Prostate gland (tissue), 2 donors: ENCODE results near the gene TMEM11. TPM values are rescaled to one million over a fixed set of nuclear protein-coding genes. Genes with fewer than 3 reads are reported as not detected.

ENCODE experiments used
- DNase-seq: peaks from one replicate; pipeline ENCODE4 v3.0.0-alpha.2; 2019; ENCODE audit warnings: low spot score
- H3K27ac ChIP-seq, 2 donors: fragments of 200-600 bp; sonication (generic); 2 replicates each; pipeline ENCODE4 v1.5.1; 2017 to 2019
- H3K27me3 ChIP-seq: fragments of 200-600 bp; sonication (generic); replicated peaks from 2 replicates; pipeline ENCODE4 v1.5.1; 2019; ENCODE audit not compliant: insufficient read depth
- H3K36me3 ChIP-seq, 2 donors: fragments of 200-600 bp; sonication (generic); 1 replicate in 1 of 2; 2 replicates in 1 of 2; pipeline versions ENCODE4 v1.5.1 to v1.8.1; 2017 to 2019
- H3K4me1 ChIP-seq: fragments of 200-600 bp; sonication (generic); replicated peaks from 2 replicates; pipeline ENCODE4 v1.5.1; 2019
- H3K4me3 ChIP-seq, 2 donors: fragments of 200-600 bp; sonication (generic); 2 replicates each; pipeline ENCODE4 v1.5.1; 2017 to 2019
- H3K9me3 ChIP-seq: fragments of 200-600 bp; sonication (generic); 2 replicates; pipeline ENCODE4 v1.5.1; 2017
- POLR2A ChIP-seq: fragments of 450-650 bp; IDR thresholded peaks from one replicate; pipeline ENCODE4 v1.6.1; 2016; ENCODE audit warnings: antibody characterized with exemption, mild to moderate bottlenecking
- POLR2AphosphoS5 ChIP-seq: sonication (generic); formaldehyde crosslinking; IDR thresholded peaks from one replicate; pipeline ENCODE4 v1.6.1; 2017; ENCODE audit warnings: antibody characterized with exemption
- WGBS: methylation state at CpG from one replicate; pipeline ENCODE4 v1.1.5; 2018; 5-methylcytosine and 5-hydroxymethylcytosine counted together
- intact Hi-C: fragments of 100-400 bp; cut with DNase I; formaldehyde crosslinking; loops from one replicate; pipeline ENCODE4 v1.14.2; 2022
- total RNA-seq, 2 donors: library from RNA; depleted of rRNA; stranded (reverse); fragments of >200 nt; gene quantifications; one replicate each; pipeline ENCODE4 v1.1.0, GENCODE V29; 2016
- TF ChIP-seq, protein P1 (sequence below), 4 experiments: fragments of 200-600 bp in 2 of 4; fragments of 450-650 bp in 2 of 4; sonication (generic) in 2 of 4; IDR thresholded peaks; 1 replicate in 3 of 4; 2 replicates in 1 of 4; pipeline ENCODE4 v1.5.1; 2016 to 2019; ENCODE audit warnings: antibody characterized with exemption in 4 of 4, mild to moderate bottlenecking in 2 of 4, moderate library complexity in 2 of 4

Gene TMEM11
- total RNA-seq, 2 donors from 2014 or later = 33.1 to 44.1 TPM

- Histone ChIP-seq H3K36me3 (no peaks in the 10 kb centered on the region), H3K4me3 (no peak overlapping the region), H3K27ac (peak overlapping the region; percentile 59 to 68), H3K27me3 (no peaks in the 10 kb centered on the region), H3K9me3 (no peaks in the 10 kb centered on the region), H3K4me1 (peaks cover 41% of the 10 kb centered on the region)
- TF ChIP-seq, protein P1, sequence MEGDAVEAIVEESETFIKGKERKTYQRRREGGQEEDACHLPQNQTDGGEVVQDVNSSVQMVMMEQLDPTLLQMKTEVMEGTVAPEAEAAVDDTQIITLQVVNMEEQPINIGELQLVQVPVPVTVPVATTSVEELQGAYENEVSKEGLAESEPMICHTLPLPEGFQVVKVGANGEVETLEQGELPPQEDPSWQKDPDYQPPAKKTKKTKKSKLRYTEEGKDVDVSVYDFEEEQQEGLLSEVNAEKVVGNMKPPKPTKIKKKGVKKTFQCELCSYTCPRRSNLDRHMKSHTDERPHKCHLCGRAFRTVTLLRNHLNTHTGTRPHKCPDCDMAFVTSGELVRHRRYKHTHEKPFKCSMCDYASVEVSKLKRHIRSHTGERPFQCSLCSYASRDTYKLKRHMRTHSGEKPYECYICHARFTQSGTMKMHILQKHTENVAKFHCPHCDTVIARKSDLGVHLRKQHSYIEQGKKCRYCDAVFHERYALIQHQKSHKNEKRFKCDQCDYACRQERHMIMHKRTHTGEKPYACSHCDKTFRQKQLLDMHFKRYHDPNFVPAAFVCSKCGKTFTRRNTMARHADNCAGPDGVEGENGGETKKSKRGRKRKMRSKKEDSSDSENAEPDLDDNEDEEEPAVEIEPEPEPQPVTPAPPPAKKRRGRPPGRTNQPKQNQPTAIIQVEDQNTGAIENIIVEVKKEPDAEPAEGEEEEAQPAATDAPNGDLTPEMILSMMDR (IDR thresholded peaks at IDR 0.05) = no peak
- peak; percentile 19 for TF ChIP-seq POLR2AphosphoS5
- peak; percentile 39 for DNase-seq
- WGBS = 39% methylated on average over 7 of the region's 7 CpGs
- intact Hi-C loops = no loop called here
These were observed 5.6 kb downstream of the TMEM11 start for GRCh38 chr17:21208352-21208751.

DNA sequence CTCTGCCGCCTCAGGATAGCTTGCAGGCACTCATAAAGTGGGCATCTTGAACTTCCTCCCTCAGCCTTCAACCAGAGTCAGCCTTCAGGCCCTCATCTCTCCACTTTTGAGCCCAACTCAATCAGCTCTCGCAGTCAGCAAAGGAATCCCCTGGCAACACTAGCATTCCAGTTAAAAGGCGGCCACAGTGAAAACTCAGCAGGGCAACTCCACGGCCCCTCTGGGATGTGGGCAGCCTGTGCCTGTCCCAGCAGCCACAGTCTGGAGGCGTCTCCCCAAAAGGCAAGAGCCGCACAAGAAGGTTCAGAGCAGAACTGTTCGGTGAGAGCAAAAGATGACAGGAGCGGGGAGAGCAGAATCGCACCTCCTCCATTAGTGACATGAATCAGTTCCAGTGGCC, 9.0 kb downstream of the TMEM11 start:
- intact Hi-C loops = no loop called here
- TF ChIP-seq, protein P1 (IDR thresholded peaks at IDR 0.05) = no peak
- TF ChIP-seq POLR2AphosphoS5 (no peak), POLR2A (no peak)
- 70% methylated on average over 9 of the region's 9 CpGs for WGBS
- no peaks in the 10 kb centered on the region for H3K9me3 ChIP-seq
- no peak overlapping the region for H3K27ac ChIP-seq
- H3K36me3 ChIP-seq = no peaks in the 10 kb centered on the region
- H3K4me3 ChIP-seq = no peak overlapping the region
- peaks cover 30% of the 10 kb centered on the region for H3K4me1 ChIP-seq
- no peak for DNase-seq
- no peaks in the 10 kb centered on the region for H3K27me3 ChIP-seq

DNA sequence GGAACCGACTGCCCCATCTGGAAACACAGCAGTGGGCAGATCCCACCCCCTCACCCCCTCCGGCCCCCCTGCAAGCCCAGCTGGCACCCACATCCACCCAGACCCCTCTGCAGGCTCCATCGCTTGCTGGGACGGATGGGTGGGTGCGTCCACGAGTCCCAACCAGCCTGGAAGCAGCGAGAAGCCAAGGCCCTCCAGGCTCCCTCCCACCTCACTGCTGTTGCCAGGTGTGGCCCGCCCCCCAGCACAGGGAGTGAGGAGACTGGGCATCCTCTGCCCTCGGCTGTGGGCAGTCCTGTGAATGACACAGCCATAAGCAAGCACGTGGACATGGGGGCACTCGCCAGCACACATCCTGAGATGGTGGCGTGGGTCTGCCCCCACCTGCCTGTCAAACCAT, 11.4 kb downstream of the TMEM11 start:
- TF ChIP-seq POLR2A = no peak
- TF ChIP-seq, protein P1 (IDR thresholded peaks at IDR 0.05) = no peak
- no peak for TF ChIP-seq POLR2AphosphoS5
- H3K4me3 ChIP-seq = no peak overlapping the region
- 75% methylated on average over 12 of the region's 12 CpGs for WGBS
- peaks cover 20% of the 10 kb centered on the region for H3K4me1 ChIP-seq
- no peak overlapping the region for H3K27ac ChIP-seq
- H3K9me3 ChIP-seq = no peaks in the 10 kb centered on the region
- H3K36me3 ChIP-seq = peaks cover 0 to 5% of the 10 kb centered on the region in 2 donors
- intact Hi-C loops = no loop called here
- no peak for DNase-seq
- no peaks in the 10 kb centered on the region for H3K27me3 ChIP-seq

GRCh38 chr17:21201874-21202273, 12.1 kb downstream of the TMEM11 start:
- 96% methylated on average over 11 of the region's 11 CpGs for WGBS
- Histone ChIP-seq H3K36me3 (peaks cover 0 to 5% of the 10 kb centered on the region in 2 donors), H3K4me3 (no peak overlapping the region), H3K9me3 (no peaks in the 10 kb centered on the region), H3K27ac (no peak overlapping the region), H3K4me1 (peaks cover 20% of the 10 kb centered on the region), H3K27me3 (no peaks in the 10 kb centered on the region)
- intact Hi-C loops = no loop called here
- no peak for TF ChIP-seq POLR2A
- TF ChIP-seq POLR2AphosphoS5 = no peak
- TF ChIP-seq, protein P1 (IDR thresholded peaks at IDR 0.05) = no peak
- no peak for DNase-seq

DNA sequence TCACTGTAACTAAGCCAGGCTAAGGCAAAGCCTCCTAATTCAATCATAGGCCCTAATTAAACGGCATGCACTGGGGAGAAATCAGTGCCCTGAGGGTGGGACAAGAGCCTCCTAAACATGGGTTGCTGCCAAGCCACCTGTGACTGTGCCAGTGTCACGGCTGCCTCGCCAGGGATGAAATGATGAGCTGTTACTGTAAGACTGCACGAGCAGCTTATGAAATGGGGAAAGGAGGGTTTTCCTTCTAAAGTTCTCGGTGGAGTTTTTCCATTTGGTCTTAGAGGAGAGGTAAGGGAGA, 12.7 kb downstream of the TMEM11 start:
- TF ChIP-seq POLR2A = no peak
- TF ChIP-seq POLR2AphosphoS5 = no peak
- TF ChIP-seq, protein P1 (IDR thresholded peaks at IDR 0.05) = no peak
- H3K27ac ChIP-seq = peak overlapping the region; percentile 16 to 61
- peaks cover 0 to 5% of the 10 kb centered on the region in 2 donors for H3K36me3 ChIP-seq
- no peak overlapping the region for H3K4me3 ChIP-seq
- H3K9me3 ChIP-seq = no peaks in the 10 kb centered on the region
- 30% methylated on average over 5 of the region's 5 CpGs for WGBS
- peak; percentile 25 for DNase-seq
- no peaks in the 10 kb centered on the region for H3K27me3 ChIP-seq
- H3K4me1 ChIP-seq = peaks cover 20% of the 10 kb centered on the region
- intact Hi-C loops = no loop called here
